Progenitor cell of endocrine pancreas (in vitro differentiated cells): ENCODE data around the gene ZBTB20. TPM values are rescaled to one million over a fixed set of nuclear protein-coding genes. Genes with fewer than 3 reads are reported as not detected.

Source experiments
- DNase-seq: peaks from one replicate; pipeline ENCODE4 v3.0.0; 2021; ENCODE audit warnings: low spot score; ENCODE audit not compliant: unreplicated experiment
- H3K27ac Mint-ChIP-seq: 2 replicates; pipeline ENCODE4 v1.8.0; 2021; ENCODE audit warnings: mild to moderate bottlenecking, moderate library complexity, mixed read lengths
- H3K27me3 Mint-ChIP-seq: 2 replicates; pipeline ENCODE4 v1.8.0; 2021; ENCODE audit warnings: mixed read lengths
- H3K36me3 Mint-ChIP-seq: 2 replicates; pipeline ENCODE4 v1.8.0; 2022; ENCODE audit warnings: mixed read lengths; ENCODE audit not compliant: insufficient read depth
- H3K4me1 Mint-ChIP-seq: 2 replicates; pipeline ENCODE4 v1.8.0; 2021; ENCODE audit warnings: low read depth, mixed read lengths
- H3K4me3 Mint-ChIP-seq: 2 replicates; pipeline ENCODE4 v1.8.0; 2021; ENCODE audit warnings: low read depth, mild to moderate bottlenecking, moderate library complexity, mixed read lengths
- H3K9me3 Mint-ChIP-seq: 2 replicates; pipeline ENCODE4 v1.8.0; 2021; ENCODE audit warnings: low read depth, mixed read lengths
- total RNA-seq: library from RNA; stranded (reverse); gene quantifications from 2 replicates; pipeline ENCODE4 v1.2.1, GENCODE V29; 2021
- TF ChIP-seq, protein P1 (sequence below): fragments of 200-600 bp; sonication (generic); IDR thresholded peaks from one replicate; pipeline ENCODE4 v1.5.0; 2021; ENCODE audit warnings: antibody characterized with exemption, mild to moderate bottlenecking; ENCODE audit not compliant: unreplicated experiment

The ZBTB20 gene
- total RNA-seq, 1 donor from 2014 or later, result 27.3 TPM

DNA sequence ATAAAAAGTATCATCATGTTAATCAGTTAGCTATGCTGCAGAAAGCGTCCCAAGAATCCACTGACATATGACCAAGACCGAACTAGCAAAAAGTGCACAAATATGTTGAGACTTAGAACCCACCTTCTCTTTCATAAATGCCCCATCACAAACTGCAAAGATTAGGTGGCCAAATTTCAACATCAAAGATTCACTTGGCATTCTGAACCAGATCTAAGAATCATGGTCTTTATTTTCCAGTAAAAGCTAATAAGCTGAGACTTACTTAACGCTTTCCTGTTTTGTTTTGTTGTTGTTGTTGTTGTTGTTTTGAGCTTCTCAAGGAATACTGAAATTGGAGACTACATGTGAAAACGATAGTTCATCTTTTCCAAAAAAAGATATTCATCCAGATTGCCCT is 62.4 kb downstream of the ZBTB20 start:
- Mint-ChIP-seq H3K4me1 (no peaks in the 10 kb centered on the region), H3K9me3 (no peaks in the 10 kb centered on the region)

DNA sequence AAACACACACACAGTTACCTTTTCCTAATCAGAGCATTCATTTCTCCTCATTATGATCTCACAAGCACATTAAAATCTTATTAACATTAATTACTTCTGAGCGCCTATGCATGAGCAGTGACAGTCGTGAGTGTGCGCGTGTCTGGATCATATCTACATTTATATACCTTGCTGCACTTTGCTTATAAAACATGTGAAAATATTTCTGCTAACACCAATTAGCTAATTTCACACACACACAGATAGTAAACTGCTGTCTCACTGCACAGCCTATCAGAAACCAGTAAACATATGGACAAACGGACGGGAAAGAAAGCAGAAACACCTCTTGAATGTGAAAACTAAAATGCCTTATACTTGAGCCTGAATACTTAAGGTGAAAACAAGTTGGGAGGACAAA is 64.8 kb downstream of the ZBTB20 start:
- Mint-ChIP-seq H3K4me3 (no peak overlapping the region), H3K36me3 (no peaks in the 10 kb centered on the region), H3K27me3 (no peaks in the 10 kb centered on the region), H3K4me1 (no peaks in the 10 kb centered on the region), H3K9me3 (no peaks in the 10 kb centered on the region), H3K27ac (no peak overlapping the region)
- TF ChIP-seq, protein P1, sequence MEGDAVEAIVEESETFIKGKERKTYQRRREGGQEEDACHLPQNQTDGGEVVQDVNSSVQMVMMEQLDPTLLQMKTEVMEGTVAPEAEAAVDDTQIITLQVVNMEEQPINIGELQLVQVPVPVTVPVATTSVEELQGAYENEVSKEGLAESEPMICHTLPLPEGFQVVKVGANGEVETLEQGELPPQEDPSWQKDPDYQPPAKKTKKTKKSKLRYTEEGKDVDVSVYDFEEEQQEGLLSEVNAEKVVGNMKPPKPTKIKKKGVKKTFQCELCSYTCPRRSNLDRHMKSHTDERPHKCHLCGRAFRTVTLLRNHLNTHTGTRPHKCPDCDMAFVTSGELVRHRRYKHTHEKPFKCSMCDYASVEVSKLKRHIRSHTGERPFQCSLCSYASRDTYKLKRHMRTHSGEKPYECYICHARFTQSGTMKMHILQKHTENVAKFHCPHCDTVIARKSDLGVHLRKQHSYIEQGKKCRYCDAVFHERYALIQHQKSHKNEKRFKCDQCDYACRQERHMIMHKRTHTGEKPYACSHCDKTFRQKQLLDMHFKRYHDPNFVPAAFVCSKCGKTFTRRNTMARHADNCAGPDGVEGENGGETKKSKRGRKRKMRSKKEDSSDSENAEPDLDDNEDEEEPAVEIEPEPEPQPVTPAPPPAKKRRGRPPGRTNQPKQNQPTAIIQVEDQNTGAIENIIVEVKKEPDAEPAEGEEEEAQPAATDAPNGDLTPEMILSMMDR, result no peak
- DNase-seq, result no peak

More for the DNA sequence above, 62.4 kb downstream of the ZBTB20 start:
- H3K4me3 Mint-ChIP-seq, result no peak overlapping the region
- no peaks in the 10 kb centered on the region for H3K36me3 Mint-ChIP-seq
- H3K27ac Mint-ChIP-seq, result no peak overlapping the region
- no peaks in the 10 kb centered on the region for H3K27me3 Mint-ChIP-seq
- TF ChIP-seq, protein P1, result no peak
- no peak for DNase-seq

DNA sequence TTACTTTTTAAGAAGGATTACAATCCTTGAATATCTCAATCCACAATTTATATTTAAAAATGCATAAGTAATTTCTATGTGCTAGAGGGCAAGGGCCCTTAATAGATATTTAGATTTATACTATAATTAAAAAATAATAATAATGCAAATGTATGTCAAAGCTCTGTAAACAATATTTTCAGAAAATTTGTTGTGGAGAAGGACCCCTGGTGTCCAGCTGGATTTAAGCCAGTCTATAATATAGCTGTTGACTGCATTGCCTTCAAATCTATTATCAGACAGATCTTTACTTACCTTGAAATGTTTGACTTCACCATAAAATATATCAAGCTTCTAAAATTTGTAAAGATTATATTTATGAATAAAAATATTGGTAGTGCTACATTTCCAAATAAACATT is 65.6 kb downstream of the ZBTB20 start:
- no peaks in the 10 kb centered on the region for H3K4me1 Mint-ChIP-seq
- no peak overlapping the region for H3K4me3 Mint-ChIP-seq
- no peak overlapping the region for H3K27ac Mint-ChIP-seq
- TF ChIP-seq, protein P1, result peak; percentile 21
- DNase-seq, result no peak
- no peaks in the 10 kb centered on the region for H3K36me3 Mint-ChIP-seq
- no peaks in the 10 kb centered on the region for H3K27me3 Mint-ChIP-seq
- H3K9me3 Mint-ChIP-seq, result peaks cover under 1% of the 10 kb centered on the region

DNA sequence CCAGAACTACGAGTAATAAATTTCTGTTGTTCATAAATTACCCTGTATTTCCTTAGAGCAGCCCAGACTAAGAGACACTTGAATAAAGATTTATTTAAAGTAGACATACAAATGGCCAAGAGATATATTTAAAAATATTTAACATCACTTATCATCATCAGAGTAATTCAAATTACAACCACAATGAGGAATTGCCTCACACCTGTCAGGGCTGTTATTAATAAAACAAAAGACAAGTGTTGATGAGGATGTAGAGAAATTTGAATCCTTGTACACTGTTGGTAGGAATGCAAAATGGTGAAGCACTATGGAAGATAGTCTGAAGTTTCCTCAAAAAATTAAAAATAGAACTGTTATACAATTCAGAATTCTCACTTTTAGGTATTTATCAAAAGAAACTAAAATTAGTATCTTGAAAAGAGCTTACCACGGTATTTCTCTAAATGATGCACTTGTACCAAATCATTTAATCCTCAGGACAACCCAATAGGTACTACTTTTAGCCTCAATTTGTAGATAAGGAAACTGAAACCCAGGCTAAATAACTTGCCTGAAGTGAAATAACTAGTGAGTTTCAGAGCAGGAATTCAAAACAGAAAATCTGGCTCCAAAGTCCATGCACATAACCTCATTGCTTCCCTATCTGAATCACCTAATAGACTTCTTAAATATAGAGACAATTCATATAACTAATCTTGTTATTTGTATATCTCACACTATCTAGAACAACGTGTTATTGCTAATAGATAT is 69.4 kb downstream of the ZBTB20 start:
- peaks cover 1% of the 10 kb centered on the region for H3K36me3 Mint-ChIP-seq
- no peak overlapping the region for H3K4me3 Mint-ChIP-seq
- H3K27me3 Mint-ChIP-seq, result no peaks in the 10 kb centered on the region
- no peak for DNase-seq
- no peak overlapping the region for H3K27ac Mint-ChIP-seq
- TF ChIP-seq, protein P1, result no peak
- peaks cover 12% of the 10 kb centered on the region for H3K9me3 Mint-ChIP-seq
- peaks cover 2% of the 10 kb centered on the region for H3K4me1 Mint-ChIP-seq

DNA sequence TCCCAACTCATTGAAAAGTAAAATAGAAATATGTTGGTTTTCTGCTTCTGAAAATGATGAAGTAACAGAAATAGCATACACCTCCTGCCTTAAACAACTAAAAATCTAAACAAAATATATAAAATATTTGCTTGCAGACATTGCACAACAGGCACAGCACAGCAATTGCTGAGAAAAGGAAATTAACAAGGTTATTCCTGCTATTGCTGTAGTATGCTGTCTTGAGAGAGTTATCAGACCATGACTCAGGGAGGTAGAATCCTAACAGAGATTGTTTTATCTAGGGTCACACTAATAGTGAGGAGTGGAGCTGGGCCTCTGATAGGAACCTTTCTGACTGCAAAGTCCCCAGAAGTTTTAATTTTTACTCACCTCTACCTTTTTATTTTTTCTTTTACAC is 72.6 kb downstream of the ZBTB20 start:
- TF ChIP-seq, protein P1, result no peak
- no peak overlapping the region for H3K4me3 Mint-ChIP-seq
- H3K27ac Mint-ChIP-seq, result no peak overlapping the region
- peaks cover 1% of the 10 kb centered on the region for H3K36me3 Mint-ChIP-seq
- H3K4me1 Mint-ChIP-seq, result peaks cover 3% of the 10 kb centered on the region
- H3K27me3 Mint-ChIP-seq, result no peaks in the 10 kb centered on the region
- peaks cover 12% of the 10 kb centered on the region for H3K9me3 Mint-ChIP-seq
- DNase-seq, result no peak
